Activated CD8-positive, alpha-beta T cell treated with anti-CD3 and anti-CD28 coated beads for 36 hours (primary cell): Measurements from ENCODE around the gene EIF2S2. TPM values are rescaled to one million over a fixed set of nuclear protein-coding genes. Genes with fewer than 3 reads are reported as not detected.

Source experiments
- ATAC-seq: fragments of 200-7000 bp; cut with Tn5 transposase; one replicate; pipeline ENCODE4 v1.10.0; 2021; ENCODE audit warnings: mild to moderate bottlenecking, moderate library complexity
- CTCF ChIA-PET: fragments of 350-600 bp; sonication (Branson Sonifier 250); formaldehyde crosslinking; loops from one replicate; lab custom pipeline; 2021; ENCODE audit warnings: antibody characterized with exemption; lab: Charles Lee
- POLR2A ChIA-PET: fragments of 350-600 bp; sonication (Branson Sonifier 250); formaldehyde crosslinking; loops from one replicate; lab custom pipeline; 2021; ENCODE audit warnings: antibody characterized with exemption; lab: Charles Lee
- DNase-seq: peaks from one replicate; pipeline ENCODE4 v3.0.0-alpha.2; 2020
- H3K27ac Mint-ChIP-seq: one replicate; pipeline ENCODE4 v1.8.0; 2021; ENCODE audit warnings: mild to moderate bottlenecking, mixed read lengths
- H3K27me3 Mint-ChIP-seq: one replicate; pipeline ENCODE4 v1.8.0; 2021; ENCODE audit warnings: mixed read lengths
- H3K36me3 Mint-ChIP-seq: one replicate; pipeline ENCODE4 v1.8.0; 2021; ENCODE audit warnings: low read depth, mixed read lengths
- H3K4me1 Mint-ChIP-seq: one replicate; pipeline ENCODE4 v1.8.0; 2021; ENCODE audit warnings: low read depth, mixed read lengths
- H3K4me3 Mint-ChIP-seq: one replicate; pipeline ENCODE4 v1.8.0; 2021; ENCODE audit warnings: mild to moderate bottlenecking, moderate library complexity, mixed read lengths
- H3K9me3 Mint-ChIP-seq: one replicate; pipeline ENCODE4 v1.8.0; 2021; ENCODE audit warnings: mixed read lengths
- CTCF ChIP-seq: fragments of 200-600 bp; IDR thresholded peaks from one replicate; pipeline ENCODE4 v1.8.0; 2022; ENCODE audit warnings: antibody characterized with exemption, mild to moderate bottlenecking
- intact Hi-C: fragments of 100-400 bp; cut with micrococcal nuclease; formaldehyde crosslinking; loops from one replicate; pipeline ENCODE4 v1.10.0; 2022
- total RNA-seq, 2 experiments: library from RNA; stranded (reverse); gene quantifications; one replicate each; pipeline ENCODE4 v1.2.3, GENCODE V29; 2021

The EIF2S2 gene
- total RNA-seq, 2 experiments from 2014 or later: 161 to 164 TPM

GRCh38 chr20:34131491-34131890 is 19.4 kb upstream of the EIF2S2 start:
- Mint-ChIP-seq H3K4me1 (peaks cover 4% of the 10 kb centered on the region), H3K4me3 (no peak overlapping the region), H3K27me3 (peaks cover 2% of the 10 kb centered on the region), H3K27ac (no peak overlapping the region), H3K36me3 (no peaks in the 10 kb centered on the region), H3K9me3 (no peaks in the 10 kb centered on the region)
- ChIA-PET CTCF (interaction anchor here (1.1 to 3.6 kb wide), 3 partner anchors 31 to 265 kb away, joined by 3 to 33 read pairs (median 3); no protein-coding TSS in a partner anchor), POLR2A (no interaction called here)
- intact Hi-C loops: loop anchor here (10.0 kb wide), 1 partner anchor 197 kb away; no protein-coding TSS in a partner anchor
- DNase-seq: no peak
- ATAC-seq: no peak
- no peak for TF ChIP-seq CTCF

- peak; percentile 93 for TF ChIP-seq CTCF
- ChIA-PET POLR2A (interaction anchor here (0.8 kb wide), 1 partner anchor 38 kb away, joined by 3 read pairs; no protein-coding TSS in a partner anchor), CTCF (interaction anchor here (0.6 to 3.6 kb wide), 21 partner anchors 9 to 414 kb away, joined by 3 to 33 read pairs (median 3); partner anchors contain the start of gene EIF2S2)
- Mint-ChIP-seq H3K27ac (no peak overlapping the region), H3K4me1 (peaks cover 10% of the 10 kb centered on the region), H3K36me3 (no peaks in the 10 kb centered on the region), H3K9me3 (no peaks in the 10 kb centered on the region), H3K27me3 (peaks cover 5% of the 10 kb centered on the region), H3K4me3 (no peak overlapping the region)
- peak; percentile 68 for DNase-seq
- intact Hi-C loops: loop anchor here (10.0 kb wide), 2 partner anchors 195 to 215 kb away; no protein-coding TSS in a partner anchor
- ATAC-seq: peak; percentile 98
Observed at GRCh38 chr20:34129518-34130162, 17.6 kb upstream of the EIF2S2 start.

- no peaks in the 10 kb centered on the region for H3K36me3 Mint-ChIP-seq
Observed at GRCh38 chr20:34127792-34128191, 15.7 kb upstream of the EIF2S2 start.

GRCh38 chr20:34124469-34125249 is 12.6 kb upstream of the EIF2S2 start:
- H3K4me3 Mint-ChIP-seq: no peak overlapping the region
- intact Hi-C loops: loop anchor here (10.0 kb wide), 1 partner anchor 210 kb away; no protein-coding TSS in a partner anchor
- peak; percentile 66 for ATAC-seq
- H3K4me1 Mint-ChIP-seq: peaks cover 15% of the 10 kb centered on the region
- H3K9me3 Mint-ChIP-seq: no peaks in the 10 kb centered on the region
- no peaks in the 10 kb centered on the region for H3K36me3 Mint-ChIP-seq
- H3K27me3 Mint-ChIP-seq: peaks cover 4% of the 10 kb centered on the region
- ChIA-PET POLR2A (interaction anchor here (0.8 to 1.5 kb wide), 3 partner anchors 9 to 12 kb away, joined by 5 read pairs; partner anchors contain the start of gene EIF2S2), CTCF (interaction anchor here (1.2 kb wide), 1 partner anchor 191 kb away, joined by 4 read pairs; no protein-coding TSS in a partner anchor)
- TF ChIP-seq CTCF: no peak
- DNase-seq: no peak
- H3K27ac Mint-ChIP-seq: no peak overlapping the region

More at GRCh38 chr20:34127792-34128191, 15.7 kb upstream of the EIF2S2 start:
- H3K27me3 Mint-ChIP-seq: peaks cover 5% of the 10 kb centered on the region
- ATAC-seq (no peak), DNase-seq (no peak)
- no peak overlapping the region for H3K4me3 Mint-ChIP-seq
- intact Hi-C loops: loop anchor here (10.0 kb wide), 1 partner anchor 213 kb away; no protein-coding TSS in a partner anchor
- H3K27ac Mint-ChIP-seq: no peak overlapping the region
- no peak for TF ChIP-seq CTCF
- no peaks in the 10 kb centered on the region for H3K9me3 Mint-ChIP-seq
- CTCF ChIA-PET: interaction anchor here (3.6 kb wide), 1 partner anchor 213 kb away, joined by 33 read pairs; no protein-coding TSS in a partner anchor
- POLR2A ChIA-PET: interaction anchor here (0.7 kb wide), 1 partner anchor 21 kb away, joined by 3 read pairs; no protein-coding TSS in a partner anchor
- peaks cover 15% of the 10 kb centered on the region for H3K4me1 Mint-ChIP-seq
